Stomach (tissue), 4 donors: ENCODE data around the gene RSBN1L.

ENCODE experiments used
- CTCF ChIP-seq, 7 experiments: fragments of 450-650 bp in 4 of 7; fragments of 200-600 bp in 3 of 7; sonication (generic) in 3 of 7; IDR thresholded peaks; one replicate each; pipeline ENCODE4 v1.5.1; 2016 to 2019; ENCODE audit warnings: antibody characterized with exemption in 7 of 7, control low read depth in 2 of 7, mild to moderate bottlenecking in 1 of 7
- POLR2A ChIP-seq, 4 donors: fragments of 450-650 bp; IDR thresholded peaks; one replicate each; pipeline ENCODE4 v1.6.1; 2016; ENCODE audit warnings: antibody characterized with exemption in 4 of 4, control low read depth in 2 of 4, mild to moderate bottlenecking in 1 of 4, moderate library complexity in 1 of 4
- POLR2AphosphoS5 ChIP-seq, 3 donors: sonication (generic); formaldehyde crosslinking; IDR thresholded peaks; one replicate each; pipeline ENCODE4 v1.6.1; 2016; ENCODE audit warnings: antibody characterized with exemption in 3 of 3

DNA sequence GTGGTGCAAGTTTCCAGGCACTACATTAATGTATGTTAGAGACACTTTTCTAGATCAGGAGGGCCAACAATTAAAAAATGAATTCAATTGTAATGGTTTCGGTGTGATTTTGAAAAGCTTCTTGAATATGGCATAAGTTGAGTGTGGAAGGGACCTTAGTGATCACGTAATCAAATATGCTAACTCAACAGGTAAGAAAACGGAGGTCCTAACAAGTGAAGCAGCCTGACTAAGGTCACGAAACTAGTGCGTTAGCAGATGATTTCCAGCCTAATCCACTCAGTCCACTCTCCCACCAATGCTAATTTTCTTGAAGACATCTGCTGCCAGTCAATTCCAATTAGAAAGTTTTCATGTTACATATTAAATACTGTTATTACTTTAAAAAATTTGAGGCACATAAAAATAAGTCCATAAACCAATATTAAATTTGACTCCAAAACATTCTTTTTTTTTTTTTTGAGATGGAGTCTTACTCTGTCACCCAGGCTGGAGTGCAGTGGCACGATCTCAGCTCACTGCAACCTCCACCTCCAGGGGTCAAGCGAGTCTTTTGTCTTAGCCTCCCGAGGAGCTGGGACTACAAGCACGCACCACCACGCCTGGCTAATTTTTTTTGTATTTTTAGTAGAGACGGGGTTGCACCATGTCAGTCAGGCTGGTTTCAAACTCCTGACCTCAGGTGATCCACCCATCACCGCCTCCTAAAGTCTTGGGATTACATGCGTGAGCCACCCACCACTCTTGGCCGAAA lies 2.3 kb upstream of the RSBN1L start:
- TF ChIP-seq CTCF (IDR thresholded peaks at IDR 0.05) (no peak), POLR2AphosphoS5 (IDR thresholded peaks at IDR 0.05) (no peak), POLR2A (IDR thresholded peaks at IDR 0.05) (no peak)
